SU-DHL-6 (cell line): ENCODE results near the gene MYO7A.

Experiments used
- H2AFZ ChIP-seq: fragments of 200-600 bp; sonication (generic); 2 replicates; pipeline ENCODE4 v1.6.1; 2014; ENCODE audit warnings: low read depth, mild to moderate bottlenecking, moderate library complexity, mixed read lengths, antibody characterized with exemption, low read length; ENCODE audit not compliant: severe bottlenecking
- H3F3A ChIP-seq: fragments of 200-600 bp; shearing (Covaris generic); 2 replicates; pipeline ENCODE4 v1.6.0; 2016; ENCODE audit warnings: antibody characterized with exemption, mild to moderate bottlenecking; ENCODE audit not compliant: insufficient read depth
- H3K27ac ChIP-seq: fragments of 200-600 bp; sonication (generic); 2 replicates; pipeline ENCODE4 v1.5.1; 2016; ENCODE audit warnings: low read depth, mild to moderate bottlenecking, low read length, moderate library complexity, mixed read lengths
- H3K27me3 ChIP-seq: fragments of 200-600 bp; sonication (generic), shearing (Covaris generic); 2 replicates; pipeline ENCODE4 v1.6.0; 2014; ENCODE audit warnings: mild to moderate bottlenecking, low read length
- H3K36me3 ChIP-seq: fragments of 200-600 bp; sonication (generic); 2 replicates; pipeline ENCODE4 v1.6.1; 2014; ENCODE audit warnings: mild to moderate bottlenecking, low read length, mixed read lengths
- H3K4me2 ChIP-seq: fragments of 300-600, 200-600 bp; shearing (Covaris generic), sonication (generic); 2 replicates; pipeline ENCODE4 v1.6.0; 2014; ENCODE audit warnings: low read length, low read depth, mild to moderate bottlenecking; ENCODE audit not compliant: poor library complexity, severe bottlenecking
- H3K4me3 ChIP-seq: fragments of 200-600 bp; sonication (generic); 2 replicates; pipeline ENCODE4 v1.5.1; 2014; ENCODE audit warnings: antibody characterized with exemption, low read length, mild to moderate bottlenecking, mixed read lengths; ENCODE audit not compliant: insufficient read depth, poor library complexity, severe bottlenecking
- H3K79me2 ChIP-seq: fragments of 200-600 bp; sonication (generic); 2 replicates; pipeline ENCODE4 v1.6.1; 2014; ENCODE audit warnings: mild to moderate bottlenecking, low read length, moderate library complexity; ENCODE audit not compliant: insufficient read depth
- H3K9ac ChIP-seq: fragments of 200-600 bp; sonication (generic); 2 replicates; pipeline ENCODE4 v1.7.0; 2014; ENCODE audit warnings: mild to moderate bottlenecking, low read length
- H3K9me2 ChIP-seq: fragments of 200-600 bp; sonication (generic); replicated peaks from 2 replicates; pipeline ENCODE4 v1.6.1; 2014; ENCODE audit warnings: low read length; ENCODE audit not compliant: insufficient read depth
- H3K9me3 ChIP-seq: fragments of 200-600 bp; sonication (generic); 2 replicates; pipeline ENCODE4 v1.6.1; 2014; ENCODE audit warnings: low read length, mixed read lengths; ENCODE audit not compliant: insufficient read depth
- H4K20me1 ChIP-seq: fragments of 200-600 bp; sonication (generic); 2 replicates; pipeline ENCODE4 v1.6.1; 2014; ENCODE audit warnings: low read depth, mild to moderate bottlenecking, antibody characterized with exemption, low read length, moderate library complexity, mixed read lengths
- EZH2phosphoT487 ChIP-seq: fragments of 200-600 bp; sonication (generic), shearing (Covaris generic); conservative IDR thresholded peaks from 2 replicates; pipeline ENCODE4 v1.6.1; 2018; ENCODE audit warnings: mild to moderate bottlenecking, antibody characterized with exemption, low read length, moderate library complexity, mixed read lengths
- TF ChIP-seq, protein P1 (sequence below): fragments of 200-600 bp; sonication (generic); IDR thresholded peaks from one replicate; pipeline ENCODE4 v1.5.1; 2017; ENCODE audit warnings: antibody characterized with exemption, mild to moderate bottlenecking, low read length, moderate library complexity; ENCODE audit not compliant: insufficient read depth, poor library complexity, severe bottlenecking

Gene MYO7A

DNA sequence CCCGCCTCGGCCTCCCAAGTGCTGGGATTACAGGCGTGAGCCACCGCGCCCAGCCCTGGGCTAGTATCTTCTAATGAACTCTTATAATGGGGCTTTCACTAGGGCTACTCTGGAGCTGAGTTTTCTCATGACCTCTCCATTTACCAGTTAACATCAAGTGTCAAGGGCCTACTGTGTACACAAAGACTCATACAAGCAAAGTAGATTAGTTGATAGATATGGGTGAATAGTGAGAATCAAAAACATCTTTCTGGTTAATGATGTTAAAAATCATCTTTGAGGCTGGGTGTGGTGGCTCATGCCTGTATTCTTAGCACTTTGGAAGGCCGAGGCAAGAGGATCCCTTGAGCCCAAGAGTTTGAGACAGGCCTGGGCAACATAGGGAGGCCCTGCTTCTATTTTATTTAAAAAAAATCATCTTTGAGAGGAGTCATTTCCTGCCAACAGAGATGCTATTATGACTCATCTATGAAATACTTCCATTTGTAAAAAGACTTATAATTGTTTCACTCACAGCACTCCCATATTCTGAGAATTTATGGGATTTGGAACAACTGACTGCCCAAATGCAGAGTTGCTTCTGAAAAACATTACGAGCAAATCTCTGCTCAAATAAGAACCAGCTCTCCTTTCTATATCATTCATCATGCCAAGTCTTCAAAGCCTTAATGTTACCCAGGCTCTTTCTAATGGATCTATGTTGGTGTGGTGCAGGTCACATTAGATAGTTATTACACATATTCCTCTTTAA is 116.4 kb downstream of the MYO7A start:
- Histone ChIP-seq H3K27me3 (no peaks in the 10 kb centered on the region), H3K9me2 (no peaks in the 10 kb centered on the region), H3K79me2 (no peaks in the 10 kb centered on the region), H3K4me3 (no peak overlapping the region), H4K20me1 (no peaks in the 10 kb centered on the region), H3K4me2 (no peak overlapping the region), H3K36me3 (no peaks in the 10 kb centered on the region), H3K9me3 (0 out of 2 replicates have a peak, but pooled peaks cover 5% of the 10 kb centered on the region), H3F3A (no peaks in the 10 kb centered on the region), H3K27ac (no peak overlapping the region), H3K9ac (no peak overlapping the region), H2AFZ (no peak overlapping the region)
- TF ChIP-seq, protein P1, sequence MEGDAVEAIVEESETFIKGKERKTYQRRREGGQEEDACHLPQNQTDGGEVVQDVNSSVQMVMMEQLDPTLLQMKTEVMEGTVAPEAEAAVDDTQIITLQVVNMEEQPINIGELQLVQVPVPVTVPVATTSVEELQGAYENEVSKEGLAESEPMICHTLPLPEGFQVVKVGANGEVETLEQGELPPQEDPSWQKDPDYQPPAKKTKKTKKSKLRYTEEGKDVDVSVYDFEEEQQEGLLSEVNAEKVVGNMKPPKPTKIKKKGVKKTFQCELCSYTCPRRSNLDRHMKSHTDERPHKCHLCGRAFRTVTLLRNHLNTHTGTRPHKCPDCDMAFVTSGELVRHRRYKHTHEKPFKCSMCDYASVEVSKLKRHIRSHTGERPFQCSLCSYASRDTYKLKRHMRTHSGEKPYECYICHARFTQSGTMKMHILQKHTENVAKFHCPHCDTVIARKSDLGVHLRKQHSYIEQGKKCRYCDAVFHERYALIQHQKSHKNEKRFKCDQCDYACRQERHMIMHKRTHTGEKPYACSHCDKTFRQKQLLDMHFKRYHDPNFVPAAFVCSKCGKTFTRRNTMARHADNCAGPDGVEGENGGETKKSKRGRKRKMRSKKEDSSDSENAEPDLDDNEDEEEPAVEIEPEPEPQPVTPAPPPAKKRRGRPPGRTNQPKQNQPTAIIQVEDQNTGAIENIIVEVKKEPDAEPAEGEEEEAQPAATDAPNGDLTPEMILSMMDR: no peak
- no peak for TF ChIP-seq EZH2phosphoT487

DNA sequence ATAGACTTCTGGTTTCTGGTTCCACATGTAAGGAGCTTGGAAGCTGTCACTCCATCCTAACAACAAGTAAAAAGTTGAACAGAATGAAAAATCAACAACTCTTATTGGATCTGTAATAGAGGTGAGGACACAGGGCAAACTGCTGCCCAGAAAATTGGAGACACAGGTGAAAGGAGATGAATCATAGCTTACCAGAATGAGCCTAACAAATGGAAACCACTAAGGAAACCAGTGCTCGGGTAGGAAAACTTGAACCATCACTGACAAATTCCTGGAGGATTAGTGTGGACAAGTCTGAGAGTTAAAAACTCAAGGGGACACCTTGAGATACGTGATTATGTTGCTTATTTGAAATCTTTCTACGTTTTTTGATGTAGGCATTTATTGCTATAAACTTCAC is 121.4 kb downstream of the MYO7A start:
- no peaks in the 10 kb centered on the region for H3K36me3 ChIP-seq
- no peaks in the 10 kb centered on the region for H3F3A ChIP-seq
- TF ChIP-seq EZH2phosphoT487: no peak
- TF ChIP-seq, protein P1: no peak
- no peaks in the 10 kb centered on the region for H3K9me3 ChIP-seq
- H4K20me1 ChIP-seq: no peaks in the 10 kb centered on the region
- H2AFZ ChIP-seq: no peak overlapping the region
- H3K4me3 ChIP-seq: no peak overlapping the region
- H3K79me2 ChIP-seq: no peaks in the 10 kb centered on the region
- no peak overlapping the region for H3K27ac ChIP-seq
- H3K9me2 ChIP-seq: no peaks in the 10 kb centered on the region
- no peak overlapping the region for H3K9ac ChIP-seq
- H3K27me3 ChIP-seq: no peaks in the 10 kb centered on the region
- H3K4me2 ChIP-seq: no peak overlapping the region

DNA sequence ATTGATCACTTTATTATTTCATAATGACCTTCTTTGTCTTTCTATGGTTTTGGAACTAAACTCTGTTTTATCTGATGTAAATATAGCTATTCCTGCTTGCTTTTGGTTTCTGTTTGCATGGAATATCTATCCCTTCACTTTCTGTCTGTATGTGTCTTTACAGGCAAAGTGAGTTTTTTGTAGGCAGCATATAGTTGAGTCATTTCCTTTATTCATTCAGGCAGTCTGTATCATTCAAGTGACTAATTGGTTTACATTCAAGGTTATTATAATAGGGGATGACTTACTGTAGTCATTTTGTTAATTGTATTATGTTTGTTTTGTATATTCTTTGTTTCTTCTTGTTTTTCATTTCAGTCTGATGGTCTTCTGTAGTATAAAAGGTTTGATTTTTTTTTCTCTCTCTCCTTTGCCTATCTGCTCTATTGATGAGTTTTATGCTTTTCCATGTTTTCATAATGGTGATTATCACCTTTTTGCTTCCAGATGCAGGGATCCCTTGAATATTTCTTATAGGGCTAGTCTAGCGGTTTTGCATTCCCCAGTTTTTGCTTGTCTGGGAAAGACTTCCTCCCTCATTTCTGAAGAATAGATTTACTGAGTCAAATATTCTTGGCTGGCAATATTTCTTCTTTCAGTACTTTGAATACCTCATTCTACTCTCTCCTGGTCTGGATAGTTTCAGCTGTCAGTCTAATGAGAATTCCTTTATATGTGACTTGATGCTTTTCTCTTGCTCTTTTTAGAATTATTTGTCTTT is 123.0 kb downstream of the MYO7A start:
- Histone ChIP-seq H3K27me3 (no peaks in the 10 kb centered on the region), H3K4me2 (no peak overlapping the region), H3K9ac (no peak overlapping the region), H3K27ac (no peak overlapping the region), H3K36me3 (no peaks in the 10 kb centered on the region), H4K20me1 (no peaks in the 10 kb centered on the region), H3K79me2 (no peaks in the 10 kb centered on the region), H3F3A (no peaks in the 10 kb centered on the region), H3K9me3 (no peaks in the 10 kb centered on the region), H3K4me3 (no peak overlapping the region), H3K9me2 (no peaks in the 10 kb centered on the region), H2AFZ (no peak overlapping the region)
- TF ChIP-seq, protein P1: no peak
- TF ChIP-seq EZH2phosphoT487: no peak
